Cortex of kidney (tissue), 1 donor: Measurements from ENCODE around the gene SPTAN1.
"Not testable (repeated sequence)": the region's sequence is repeated elsewhere in the genome, so short reads cannot be mapped to it uniquely, and the experiment has no call there.

Experiments
- DNase-seq: peaks from one replicate; lab custom pipeline; 2025; lab: John Stamatoyannopoulos, UW

Gene SPTAN1

DNA sequence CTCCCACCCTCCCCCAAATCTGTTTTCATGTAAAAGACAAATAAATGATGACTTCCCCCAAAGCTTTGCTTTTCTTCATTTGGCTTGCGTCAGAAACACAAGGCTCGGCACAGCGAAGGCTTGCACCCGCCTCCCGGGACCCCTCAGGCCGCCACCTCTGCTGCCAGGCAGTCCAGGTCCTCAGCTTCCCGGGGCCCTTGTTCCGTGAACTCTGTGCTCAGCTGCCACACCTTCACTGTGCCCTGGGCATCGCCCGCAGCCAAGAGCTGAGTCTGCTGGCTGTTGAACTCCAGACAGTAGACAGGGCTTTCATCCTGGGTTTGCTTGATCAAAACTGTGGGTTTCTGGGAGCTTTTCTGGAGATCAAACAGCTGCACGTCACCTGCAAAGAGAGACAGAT lies 81.2 kb downstream of the SPTAN1 start:
- DNase-seq: no peak

DNA sequence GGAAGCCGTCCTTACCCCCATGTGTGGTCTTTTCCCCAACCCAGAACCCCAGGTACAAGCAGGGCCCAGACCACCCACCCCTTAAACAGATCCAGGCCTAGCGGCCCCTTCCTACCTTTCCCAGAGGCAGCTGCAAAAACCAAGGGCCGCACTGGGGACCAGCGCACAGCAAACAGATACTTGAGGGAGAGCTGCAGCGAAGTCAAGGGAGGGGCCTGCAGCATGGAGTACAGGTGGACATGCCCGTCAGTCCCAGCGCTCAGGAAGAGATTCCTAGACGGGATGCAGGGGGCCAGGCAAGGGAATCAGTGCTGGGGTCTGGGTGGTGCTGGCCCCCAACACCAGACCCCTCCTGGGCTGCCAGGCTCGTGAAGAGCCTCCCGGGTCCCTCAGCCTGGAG lies 81.7 kb downstream of the SPTAN1 start:
- DNase-seq: no peak

DNA sequence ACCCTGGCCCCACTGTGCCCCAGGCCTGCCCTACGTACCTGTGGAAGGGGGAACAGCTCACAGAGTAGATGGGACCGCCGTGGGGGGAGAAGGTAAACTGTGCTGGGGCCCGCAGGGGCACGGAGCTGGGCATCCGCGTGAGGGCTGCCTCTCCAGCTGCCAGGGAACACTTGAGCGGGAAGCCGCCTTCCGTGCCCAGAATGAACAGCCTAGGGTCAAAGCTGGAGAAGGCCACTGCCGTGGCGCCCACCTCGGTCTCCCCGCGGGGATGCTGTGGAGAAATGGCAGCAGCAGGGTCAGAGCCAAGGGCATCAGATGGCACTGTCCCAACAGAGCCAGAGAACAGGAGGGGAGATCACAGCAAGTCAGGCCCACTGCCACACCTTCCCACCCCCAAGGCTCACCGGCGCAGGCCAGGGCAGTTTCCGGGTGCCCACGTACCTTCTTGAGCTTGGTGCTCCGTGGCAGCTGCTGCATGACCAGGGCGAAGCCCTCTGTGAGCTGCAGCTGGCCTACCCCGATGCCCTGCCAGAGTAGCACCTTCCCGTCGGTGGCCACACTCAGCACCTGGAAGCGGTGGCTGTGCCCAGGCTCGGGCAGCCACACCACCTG lies 82.4 kb downstream of the SPTAN1 start:
- no peak for DNase-seq

DNA sequence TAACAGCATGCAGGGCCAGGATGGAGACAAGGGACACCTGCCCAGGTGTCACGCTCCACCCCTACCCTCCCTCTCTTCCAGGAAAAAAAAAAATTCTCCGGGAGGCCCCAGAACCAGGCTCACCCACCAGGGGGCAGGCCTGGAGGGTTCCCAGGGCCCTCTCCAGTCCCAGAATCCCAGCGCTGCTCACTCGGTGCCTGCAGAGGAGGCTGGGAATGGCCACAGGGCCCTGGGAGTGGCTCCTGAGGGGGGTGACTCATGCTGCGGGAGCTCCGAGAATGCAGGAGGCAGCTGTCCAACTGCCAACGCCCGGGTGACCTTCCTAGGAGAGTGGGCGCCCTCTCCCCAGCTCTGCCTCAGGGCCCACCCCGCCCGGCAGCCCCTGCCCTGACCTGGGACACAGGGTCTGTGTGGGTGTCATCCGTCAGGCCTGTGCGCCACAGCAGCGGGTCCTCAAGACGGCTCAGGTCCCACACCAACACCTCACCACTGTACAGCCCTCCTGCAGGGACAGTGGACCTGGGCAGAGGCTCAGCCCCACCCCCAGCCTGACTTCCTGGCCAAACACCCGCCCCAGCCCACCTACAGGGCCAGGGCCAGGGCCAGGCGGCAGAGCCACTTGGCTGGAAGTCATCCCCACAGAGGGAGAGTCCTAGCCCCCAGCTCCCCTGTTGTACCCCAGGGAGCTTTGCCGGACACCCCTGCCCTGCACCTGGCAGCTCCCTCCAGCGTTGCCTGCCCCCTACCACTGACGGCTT lies 83.1 kb downstream of the SPTAN1 start:
- no peak for DNase-seq

DNA sequence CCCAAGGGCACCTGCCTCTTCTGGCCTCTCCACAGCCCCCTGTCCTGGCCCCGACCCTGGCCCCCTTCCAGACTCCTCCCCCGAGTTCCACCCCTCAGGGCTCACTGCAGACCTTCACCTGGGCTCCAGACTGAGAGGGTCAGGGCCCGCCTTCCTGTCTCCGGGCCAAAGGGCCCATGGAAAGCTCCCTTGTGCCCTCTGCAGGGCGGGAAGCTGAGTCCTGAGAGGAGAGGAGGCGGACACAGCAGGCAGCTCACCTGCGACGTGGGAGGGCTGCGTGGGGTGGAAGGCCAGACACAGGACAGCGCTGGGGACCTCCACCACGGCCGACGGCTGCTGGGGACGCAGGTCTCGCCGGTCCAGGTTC lies 83.6 kb downstream of the SPTAN1 start:
- no peak for DNase-seq

DNA sequence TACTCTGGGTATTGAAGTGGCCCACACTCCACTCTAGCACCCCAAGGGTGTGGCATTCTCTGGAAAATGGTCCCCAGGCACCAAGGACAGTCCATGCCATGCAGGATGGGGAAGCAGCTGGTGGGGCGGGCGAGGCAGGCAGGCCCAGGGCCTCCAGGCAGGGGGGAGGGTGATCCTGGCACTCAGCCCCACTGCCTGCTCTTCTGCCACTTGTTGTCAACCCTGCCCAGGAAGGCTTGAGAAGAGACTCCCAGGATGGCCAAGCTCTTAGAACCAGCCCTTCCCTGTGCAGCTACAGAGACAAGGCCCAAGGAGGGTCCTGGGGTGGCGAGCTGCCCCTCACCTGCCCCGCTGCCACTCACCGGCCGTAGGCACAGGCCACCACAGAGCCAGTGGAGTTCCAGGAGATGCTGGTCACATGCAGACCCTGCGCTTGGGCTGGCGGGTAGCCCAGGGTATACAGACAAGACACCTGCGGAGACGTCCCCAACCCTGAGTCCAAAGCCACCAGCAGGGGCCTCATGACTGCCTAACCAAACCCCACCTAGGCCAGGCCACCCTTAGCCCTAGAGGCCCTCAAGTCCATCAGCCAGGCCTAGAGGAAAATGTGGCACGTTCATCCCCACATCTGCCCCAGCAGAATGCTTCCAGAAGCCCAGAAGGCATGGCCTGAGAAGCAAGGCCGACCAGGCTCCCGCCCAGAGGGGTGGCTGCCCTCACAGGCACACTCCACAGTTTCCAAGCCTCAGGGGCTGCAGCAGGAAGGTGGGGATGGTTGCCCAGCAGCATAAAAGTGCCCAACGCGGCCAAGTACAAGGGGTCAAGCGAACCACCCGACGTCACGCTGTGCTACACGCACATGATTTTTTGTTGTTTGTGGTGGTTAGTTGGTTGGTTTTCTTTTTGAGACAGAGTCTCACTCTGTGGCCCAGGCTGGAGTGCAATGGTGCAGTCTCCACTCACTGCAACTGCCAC lies 84.5 kb downstream of the SPTAN1 start:
- DNase-seq: no peak

DNA sequence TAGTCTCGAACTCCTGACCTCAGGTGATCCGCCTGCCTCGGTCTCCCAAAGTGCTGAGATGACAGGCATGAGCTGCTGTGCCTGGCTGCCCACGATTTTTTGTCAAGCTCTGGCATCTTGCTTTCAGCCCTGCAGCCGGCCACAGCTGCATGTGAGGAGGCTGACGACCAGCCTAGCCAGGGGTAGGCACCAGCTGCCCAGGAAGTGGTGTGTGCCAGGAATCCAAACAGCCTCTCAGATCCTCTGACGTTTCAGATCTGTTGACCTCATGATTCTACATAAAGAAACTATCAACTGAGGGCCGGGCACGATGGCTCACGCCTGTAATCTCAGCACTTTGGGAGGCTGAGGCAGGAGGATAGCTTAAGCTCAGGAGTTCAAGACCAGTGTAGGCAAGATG lies 85.3 kb downstream of the SPTAN1 start:
- no peak for DNase-seq

DNA sequence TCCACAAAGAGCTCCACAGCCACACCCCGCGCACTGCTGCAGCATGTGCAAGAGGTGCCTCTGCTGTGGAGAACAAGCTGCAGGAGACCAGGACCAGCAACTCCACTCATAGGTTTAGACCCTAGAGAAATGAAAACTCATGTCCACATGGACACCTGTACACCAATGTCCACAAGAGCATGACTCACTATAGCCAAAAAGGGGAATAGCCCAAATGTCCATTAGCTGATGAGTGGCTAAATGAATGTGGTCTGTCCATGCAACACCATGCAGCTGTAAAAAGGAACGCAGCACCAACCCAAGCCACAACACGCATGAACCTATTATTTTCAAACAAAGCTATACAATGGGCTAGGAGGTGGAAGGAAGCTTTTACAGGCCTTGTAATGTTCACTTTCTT lies 86.2 kb downstream of the SPTAN1 start:
- no peak for DNase-seq

DNA sequence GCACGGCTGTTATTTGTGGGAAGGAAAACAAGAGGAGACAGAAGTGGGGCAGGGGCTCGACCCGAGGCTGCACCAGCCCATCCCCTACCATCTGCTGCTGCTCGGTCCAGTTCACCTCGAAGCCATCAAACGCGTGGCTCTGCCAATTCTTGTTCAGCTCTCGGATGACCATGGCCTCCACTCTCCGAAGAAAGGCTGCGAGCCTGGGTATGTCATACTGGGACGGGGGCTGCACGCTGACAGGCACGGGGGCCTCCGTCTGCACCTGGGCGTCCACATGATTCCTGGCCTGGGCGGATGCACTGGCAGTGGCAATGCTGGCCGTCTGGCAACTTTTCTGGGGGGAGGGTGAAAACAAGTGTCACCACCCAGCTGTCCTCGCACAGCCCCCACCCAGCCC lies 88.2 kb downstream of the SPTAN1 start:
- no peak for DNase-seq

DNA sequence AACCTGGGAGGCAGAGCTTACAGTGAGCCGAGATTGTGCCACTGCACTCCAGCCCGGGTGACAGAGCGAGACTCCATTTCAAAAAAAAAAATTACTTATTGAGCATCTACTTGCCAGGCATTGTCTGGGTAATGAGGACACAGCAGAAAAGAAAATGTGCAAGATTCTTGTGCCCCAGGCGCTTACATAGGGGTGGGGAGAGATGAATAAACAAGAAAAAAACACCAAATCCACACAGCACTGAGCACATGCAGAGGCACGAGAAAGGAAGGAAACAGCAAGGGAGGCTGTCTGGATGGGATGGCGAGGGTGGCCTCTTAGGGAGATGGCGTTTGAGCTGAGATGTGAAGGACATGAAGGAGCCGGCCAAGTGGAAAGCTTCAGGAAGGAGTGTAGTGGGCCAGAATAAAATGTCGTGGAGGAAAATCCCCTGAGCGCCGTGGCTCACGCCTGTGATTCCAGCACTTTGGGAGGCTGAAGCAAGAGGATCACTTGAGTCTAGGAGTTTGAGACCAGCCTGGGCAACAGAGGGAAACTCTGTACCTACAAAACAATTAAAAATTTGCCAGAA lies 90.4 kb downstream of the SPTAN1 start:
- no peak for DNase-seq

DNA sequence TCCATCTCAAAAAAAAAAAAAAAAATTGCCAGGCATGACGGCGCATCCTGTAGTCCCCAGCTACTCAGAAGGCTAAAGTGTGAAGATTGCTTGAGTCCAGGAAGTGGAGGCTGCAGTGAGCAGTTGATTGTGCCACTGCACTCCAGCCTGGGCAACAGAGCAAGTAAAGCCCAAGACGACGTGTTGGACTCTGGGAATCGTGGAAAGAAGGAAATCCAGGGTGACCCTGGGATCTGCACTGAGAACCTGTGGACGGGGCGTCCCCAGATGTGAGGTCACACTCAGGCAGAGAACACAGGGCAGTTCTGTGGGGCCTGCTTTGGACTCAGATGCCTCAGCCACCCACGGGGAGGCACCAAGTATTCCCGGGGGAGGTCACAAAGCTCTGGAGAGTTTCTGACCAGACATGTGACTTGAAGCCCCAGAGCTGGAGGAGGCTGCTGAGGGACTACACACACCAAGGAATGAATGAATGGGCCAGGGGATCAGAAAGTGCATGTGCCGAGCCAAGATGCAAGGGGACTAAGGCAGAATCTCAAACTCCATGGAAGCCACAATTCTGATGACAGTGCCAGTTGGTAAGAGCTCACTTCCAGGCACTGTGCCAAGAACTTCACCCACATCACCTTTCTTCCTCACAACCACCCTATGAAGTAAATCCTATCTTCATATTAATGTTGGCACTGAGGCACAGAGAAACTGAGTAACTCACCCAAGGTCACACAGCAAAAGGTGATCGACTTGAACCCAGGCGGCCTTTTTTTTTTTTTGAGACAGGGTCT lies 91.3 kb downstream of the SPTAN1 start:
- DNase-seq: no peak

DNA sequence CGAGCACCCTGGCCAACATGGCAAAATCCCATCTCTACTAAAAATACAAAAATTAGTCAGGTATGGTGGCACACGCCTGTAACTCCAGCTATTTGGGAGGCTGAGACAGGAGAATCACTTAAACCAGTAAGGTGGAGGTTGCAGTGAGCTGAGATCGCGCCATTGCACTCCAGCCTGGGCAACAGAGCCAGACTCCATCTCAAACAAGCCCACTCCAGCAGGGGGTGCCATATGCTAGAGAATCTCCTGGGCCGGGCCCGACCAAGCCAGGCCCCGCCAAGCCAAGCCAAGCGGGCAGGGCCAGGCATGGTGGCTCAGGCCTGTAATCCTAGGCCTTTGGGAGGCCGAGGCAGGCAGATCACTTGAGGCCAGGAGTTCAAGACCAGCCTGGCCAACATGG lies 95.8 kb downstream of the SPTAN1 start:
- not testable (repeated sequence) for DNase-seq

DNA sequence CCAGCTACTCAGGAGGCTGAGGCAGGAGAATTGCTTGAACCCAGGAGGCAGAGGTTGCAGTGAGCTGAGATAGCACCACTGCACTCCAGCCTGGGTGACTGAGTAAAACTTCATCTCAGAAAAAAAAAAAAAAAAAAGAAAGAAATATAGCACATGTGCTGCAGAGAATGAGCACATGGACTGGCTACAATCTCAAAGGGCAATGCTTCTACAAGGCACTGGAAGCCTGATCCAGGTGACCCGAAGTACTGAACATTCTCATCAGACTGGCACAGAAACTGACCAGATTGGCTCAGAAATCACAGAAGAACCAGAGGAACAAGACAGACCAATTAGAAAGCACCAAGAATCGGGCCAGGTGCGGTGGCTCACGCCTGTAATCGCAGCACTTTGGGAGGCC lies 99.4 kb downstream of the SPTAN1 start:
- no peak for DNase-seq

DNA sequence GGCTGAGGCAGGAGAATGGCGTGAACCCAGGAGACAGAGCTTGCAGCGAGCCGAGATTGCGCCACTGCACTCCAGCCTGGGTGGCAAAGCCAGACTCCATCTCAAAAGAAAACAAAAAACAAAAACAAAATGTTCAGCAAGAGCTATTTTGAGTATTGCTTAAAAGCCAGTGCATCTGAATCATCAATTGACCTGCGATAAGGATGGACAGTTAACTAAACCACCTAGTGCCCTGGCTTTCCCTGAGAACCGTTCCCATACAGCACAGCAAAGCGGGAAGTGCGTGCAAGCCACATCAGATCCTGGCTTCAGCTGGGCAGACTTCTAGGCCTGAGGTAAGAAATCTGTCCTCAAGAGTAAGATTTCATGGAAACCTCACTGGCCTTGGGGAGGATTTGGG lies 101.5 kb downstream of the SPTAN1 start:
- DNase-seq: no peak

DNA sequence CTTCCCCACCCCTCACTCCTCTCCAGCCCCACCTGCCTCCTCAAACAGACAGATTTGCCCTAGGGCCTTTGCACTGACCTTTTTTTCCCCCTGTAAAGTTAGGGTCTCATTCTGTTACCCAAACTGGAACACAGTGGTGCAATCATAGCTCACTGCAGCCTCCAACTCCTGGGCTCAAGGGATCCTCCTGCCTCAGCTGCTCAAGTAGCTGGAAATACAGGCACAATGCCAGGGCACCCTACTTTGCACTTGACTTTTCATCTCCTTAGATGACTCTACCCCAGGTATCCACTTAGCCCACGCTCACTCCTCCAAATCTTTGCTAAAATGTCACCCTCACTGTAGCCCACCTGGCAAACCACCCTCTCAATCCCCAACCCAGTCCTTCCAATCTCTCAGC lies 102.1 kb downstream of the SPTAN1 start:
- DNase-seq: no peak

DNA sequence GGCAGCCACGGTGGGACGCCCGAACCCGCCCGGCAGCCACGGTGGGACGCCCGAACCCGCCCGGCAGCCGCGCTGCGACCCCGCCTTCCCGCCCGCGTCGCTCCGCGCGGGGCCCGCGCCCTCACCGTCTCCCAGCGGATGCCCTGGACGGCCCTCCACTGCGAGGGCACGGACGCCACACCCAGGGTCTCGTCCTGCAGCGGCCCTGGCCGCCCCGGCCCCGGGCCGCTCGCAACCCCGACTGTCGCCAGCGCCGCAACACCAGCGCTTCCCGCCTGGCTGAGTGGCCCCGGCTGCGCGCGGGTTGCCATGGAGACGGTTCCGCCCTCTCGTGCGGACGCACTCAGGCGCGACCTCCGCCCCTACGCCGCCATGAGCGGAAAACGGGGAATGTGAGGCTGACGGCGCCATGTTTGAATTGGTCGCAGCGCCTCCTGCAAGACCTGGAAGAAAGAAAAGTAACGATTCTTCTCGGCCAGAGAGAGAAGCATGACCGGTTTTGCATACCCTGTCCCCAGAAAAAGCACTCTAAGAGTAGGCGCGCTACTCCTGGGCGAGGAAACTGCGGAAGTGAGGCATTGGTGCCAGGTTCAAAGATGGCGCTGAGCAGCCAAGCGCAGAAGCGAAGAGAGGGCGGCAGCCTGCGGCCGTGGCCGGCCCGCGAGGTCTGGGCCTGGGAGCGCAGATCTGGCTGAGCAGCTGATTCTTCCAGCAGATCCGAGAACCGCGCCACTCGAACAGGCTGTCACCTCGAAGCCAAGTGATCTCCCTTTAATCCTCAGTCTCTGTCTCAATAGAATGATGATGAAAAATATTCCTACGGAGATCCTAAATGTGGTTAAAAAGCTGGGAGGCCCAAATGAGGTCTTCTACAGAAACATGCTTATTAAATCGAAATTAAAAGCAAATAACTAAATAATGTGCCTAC lies 104.3 kb downstream of the SPTAN1 start, which contains the start of gene DYNC2I2:
Gene DYNC2I2 (minus strand): TSS at position 432 of the 928 bp plus-strand sequence. CDS start 121 bp downstream, at position 311.
- DNase-seq: no peak

DNA sequence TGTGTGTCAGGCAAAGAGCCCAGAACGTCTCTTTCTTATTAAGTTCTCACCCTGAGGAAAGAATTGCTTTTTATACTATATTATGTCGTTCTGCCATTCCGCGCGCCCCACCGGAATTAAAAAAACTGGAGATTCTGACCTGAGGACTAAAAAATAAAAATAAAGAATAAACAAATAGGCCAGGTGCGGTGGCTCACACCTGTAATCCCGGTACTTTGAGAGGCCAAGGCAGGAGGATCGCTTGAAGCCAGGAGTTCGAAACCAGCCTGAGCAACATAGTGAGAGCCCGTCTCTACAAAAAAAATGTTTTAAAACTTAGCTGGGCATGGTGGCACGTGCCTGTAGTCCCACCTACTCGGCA lies 104.9 kb downstream of the SPTAN1 start:
- DNase-seq: no peak

DNA sequence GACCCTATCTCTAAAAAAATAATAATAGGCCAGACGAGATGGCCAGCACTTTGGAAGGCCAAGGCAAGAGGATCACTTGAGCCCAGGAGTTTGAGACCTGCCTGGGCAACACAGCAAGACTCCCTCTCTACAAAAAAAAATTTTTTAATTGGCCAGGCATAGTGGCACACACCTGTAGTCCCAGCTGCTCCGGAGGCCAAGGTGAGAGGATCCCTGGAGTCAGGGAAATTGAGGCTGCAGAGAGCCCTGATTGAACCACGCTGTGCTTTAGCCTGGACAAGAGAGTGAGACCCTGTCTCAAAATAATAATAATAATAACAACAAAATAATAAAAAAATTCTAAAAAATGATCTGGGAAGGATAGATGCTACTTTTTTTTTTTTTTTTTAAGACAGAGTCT lies 105.4 kb downstream of the SPTAN1 start:
- no peak for DNase-seq

DNA sequence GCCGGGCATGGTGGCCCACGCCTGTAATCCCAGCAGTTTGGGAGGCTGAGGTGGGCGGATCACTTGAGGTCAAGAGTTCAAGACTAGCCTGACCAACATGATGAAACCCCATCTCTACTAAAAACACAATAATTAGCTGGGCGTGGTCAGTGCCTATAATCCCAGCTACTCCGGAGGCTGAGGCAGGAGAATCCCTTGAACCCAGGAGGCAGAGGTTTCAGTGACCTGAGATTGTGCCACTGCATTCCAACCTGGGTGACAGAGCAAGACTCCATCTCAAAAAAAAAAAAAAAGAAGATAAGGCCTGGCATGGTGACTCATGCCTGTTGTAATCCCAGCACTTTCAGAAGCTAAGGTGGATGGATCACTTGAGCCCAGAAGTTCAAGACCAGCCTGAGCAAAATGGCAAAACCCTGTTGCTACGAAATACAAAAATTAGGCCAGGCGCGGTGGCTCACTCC lies 114.1 kb downstream of the SPTAN1 start:
- DNase-seq: not testable (repeated sequence)

DNA sequence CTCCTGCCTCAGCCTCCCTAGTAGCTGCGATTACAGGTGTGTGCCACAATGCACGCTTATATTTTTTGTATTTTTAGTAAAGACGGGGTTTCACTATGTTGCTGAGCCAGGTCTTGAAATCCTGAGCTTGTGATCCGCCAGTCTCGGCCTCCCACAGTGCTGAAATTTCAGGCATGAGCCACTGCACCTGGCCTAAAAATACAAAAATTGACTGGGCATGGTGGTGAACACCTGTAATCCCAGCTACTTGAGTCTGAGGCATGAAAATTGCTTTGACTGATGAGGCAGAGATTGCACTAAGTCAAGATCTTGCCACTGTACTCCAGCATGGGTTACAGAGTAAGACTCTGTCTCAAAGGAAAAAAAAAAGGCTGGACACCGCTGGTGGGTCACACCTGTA lies 117.4 kb downstream of the SPTAN1 start:
- no peak for DNase-seq
